ENCODE measurements around the gene CDH16. TPM values are rescaled to one million over a fixed set of nuclear protein-coding genes. Genes with fewer than 3 reads are reported as not detected.
"Not testable (repeated sequence)": the region's sequence is repeated elsewhere in the genome, so short reads cannot be mapped to it uniquely, and the experiment has no call there.

CDH16 gene
- total and polyA plus RNA-seq, 2 of the 13 experiments (the other 11 are each of a cell fraction or from before 2014, with no cell fraction given): 2.7 to 3.9 TPM

DNA sequence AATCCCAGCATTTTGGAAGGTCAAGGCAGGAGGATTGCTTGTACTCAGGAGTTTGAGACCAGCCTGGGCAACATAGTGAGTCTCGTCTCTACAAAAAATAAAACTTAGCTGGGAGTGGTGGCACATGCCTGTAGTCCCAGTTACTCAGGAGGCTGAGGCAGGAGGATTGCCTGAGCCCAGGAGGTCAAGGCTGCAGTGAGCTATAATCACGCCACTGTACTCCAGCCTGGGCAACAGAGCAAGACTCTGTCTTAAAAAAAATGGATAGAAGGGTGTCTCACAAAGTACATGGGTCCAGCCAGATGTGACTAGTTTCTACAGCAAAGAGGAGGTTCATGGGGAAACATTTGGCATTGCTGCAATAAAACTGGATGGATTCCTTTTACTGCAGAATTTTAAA lies 47.3 kb downstream of the CDH16 start:
- POLR2A ChIA-PET; H3K79me2 ChIP-seq (ENCODE audit: insufficient read depth, low read length); ATAC-seq; FAIRE-seq; H2AFZ ChIP-seq (ENCODE audit: low read length); H3K27me3 ChIP-seq (ENCODE audit: control insufficient read depth in 1 of 2, insufficient read depth in 2 of 2, low read length in 2 of 2); H3K4me3 ChIP-seq (replicated peaks in 1 of 3; ENCODE audit: insufficient read depth in 1 of 3, low read depth in 2 of 3, low read length in 3 of 3); H3K9ac ChIP-seq (ENCODE audit: insufficient read depth, low read depth, low read length); H4K20me1 ChIP-seq (ENCODE audit: insufficient read depth, low read length); DNase-seq (ENCODE audit: low spot score); H3K27ac ChIP-seq (ENCODE audit: extremely low read length, insufficient read depth, low read length); H3K36me3 ChIP-seq (replicated peaks in 1 of 2; ENCODE audit: control insufficient read depth in 1 of 2, insufficient read depth in 2 of 2, low read length in 2 of 2); H3K9me3 ChIP-seq (ENCODE audit: low read length); BruUV-seq (replicated peaks); CTCF ChIA-PET (ENCODE audit: low intra/inter-chr PET ratio, low total read pairs); H3K4me2 ChIP-seq (ENCODE audit: low read depth, low read length): not testable (repeated sequence)
- H3K4me1 ChIP-seq (ENCODE audit: insufficient read depth, low read length): peaks cover 30% of the 10 kb centered on the region
- TF ChIP-seq ZNF121 (CRISPR knock-in tag; IDR thresholded peaks at IDR 0.05): peak; percentile 82
- TF ChIP-seq, protein P1, sequence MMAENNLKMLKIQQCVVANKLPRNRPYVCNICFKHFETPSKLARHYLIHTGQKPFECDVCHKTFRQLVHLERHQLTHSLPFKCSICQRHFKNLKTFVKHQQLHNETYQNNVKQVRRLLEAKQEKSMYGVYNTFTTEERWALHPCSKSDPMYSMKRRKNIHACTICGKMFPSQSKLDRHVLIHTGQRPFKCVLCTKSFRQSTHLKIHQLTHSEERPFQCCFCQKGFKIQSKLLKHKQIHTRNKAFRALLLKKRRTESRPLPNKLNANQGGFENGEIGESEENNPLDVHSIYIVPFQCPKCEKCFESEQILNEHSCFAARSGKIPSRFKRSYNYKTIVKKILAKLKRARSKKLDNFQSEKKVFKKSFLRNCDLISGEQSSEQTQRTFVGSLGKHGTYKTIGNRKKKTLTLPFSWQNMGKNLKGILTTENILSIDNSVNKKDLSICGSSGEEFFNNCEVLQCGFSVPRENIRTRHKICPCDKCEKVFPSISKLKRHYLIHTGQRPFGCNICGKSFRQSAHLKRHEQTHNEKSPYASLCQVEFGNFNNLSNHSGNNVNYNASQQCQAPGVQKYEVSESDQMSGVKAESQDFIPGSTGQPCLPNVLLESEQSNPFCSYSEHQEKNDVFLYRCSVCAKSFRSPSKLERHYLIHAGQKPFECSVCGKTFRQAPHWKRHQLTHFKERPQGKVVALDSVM (CRISPR knock-in tag; IDR thresholded peaks at IDR 0.05): peak; percentile 75
- 29% methylated on average over 2 of the region's 2 CpGs for WGBS (ENCODE audit: low lambda C conversion rate)
- in situ Hi-C loops (cut with HindIII; ENCODE audit: extremely low pct_ligation_motif_present, low pct_unique_long_range_greater_than_20kb): loop anchor here (25.0 kb wide), 1 partner anchor 459 kb away; no protein-coding TSS in a partner anchor
- intact Hi-C loops (cut with micrococcal nuclease; ENCODE audit: unreplicated experiment): loop anchor here (5.0 kb wide), 1 partner anchor 209 kb away; no protein-coding TSS in a partner anchor

GRCh38 chr16:66869424-66869823 lies 49.3 kb downstream of the CDH16 start:
- in situ Hi-C loops (cut with HindIII; ENCODE audit: extremely low pct_ligation_motif_present, low pct_unique_long_range_greater_than_20kb): loop anchor here (5.0 to 25.0 kb wide), 2 partner anchors 262 to 457 kb away; no protein-coding TSS in a partner anchor

More at GRCh38 chr16:66869424-66869823, 49.3 kb downstream of the CDH16 start:
- CTCF ChIA-PET (ENCODE audit: low intra/inter-chr PET ratio, low total read pairs): no interaction called here
- FAIRE-seq (no peak), DNase-seq (ENCODE audit: low spot score) (no peak), ATAC-seq (no peak)
- H3K4me2 ChIP-seq (ENCODE audit: low read depth, low read length): no peak overlapping the region
- H3K4me3 ChIP-seq (replicated peaks in 1 of 3; ENCODE audit: insufficient read depth in 1 of 3, low read depth in 2 of 3, low read length in 3 of 3): no peak overlapping the region
- H3K27me3 ChIP-seq (ENCODE audit: control insufficient read depth in 1 of 2, insufficient read depth in 2 of 2, low read length in 2 of 2): peaks cover 0 to 8% of the 10 kb centered on the region in 2 experiments; a peak in 2 of 5 replicates
- WGBS (ENCODE audit: low lambda C conversion rate): 17% methylated on average over 1 of the region's 1 CpG
- BruUV-seq (replicated peaks): no TSS peak
- H3K4me1 ChIP-seq (ENCODE audit: insufficient read depth, low read length): peaks cover 17% of the 10 kb centered on the region
- no peak overlapping the region for H2AFZ ChIP-seq (ENCODE audit: low read length)
- H4K20me1 ChIP-seq (ENCODE audit: insufficient read depth, low read length): no peaks in the 10 kb centered on the region
- H3K9ac ChIP-seq (ENCODE audit: insufficient read depth, low read depth, low read length): no peak overlapping the region
- H3K36me3 ChIP-seq (replicated peaks in 1 of 2; ENCODE audit: control insufficient read depth in 1 of 2, insufficient read depth in 2 of 2, low read length in 2 of 2): no peaks in the 10 kb centered on the region
- H3K9me3 ChIP-seq (ENCODE audit: low read length): no peaks in the 10 kb centered on the region
- TF ChIP-seq ELF1 (CRISPR knock-in tag; IDR thresholded peaks at IDR 0.05): no peak
- peak; percentile 78 for TF ChIP-seq ZNF629 (CRISPR knock-in tag; conservative IDR thresholded peaks at IDR 0.05)
- no peak for TF ChIP-seq ZBTB40 (IDR thresholded peaks at IDR 0.05)
- TF ChIP-seq ZBTB40 (CRISPR knock-in tag; IDR thresholded peaks at IDR 0.05): no peak
- intact Hi-C loops (cut with micrococcal nuclease; ENCODE audit: unreplicated experiment): loop anchor here (2.0 kb wide), 1 partner anchor 39 kb away; the partner anchor contains the start of gene NAE1
- no peak overlapping the region for H3K27ac ChIP-seq (ENCODE audit: extremely low read length, insufficient read depth, low read length)
- POLR2A ChIA-PET: no interaction called here
- H3K79me2 ChIP-seq (ENCODE audit: insufficient read depth, low read length): no peaks in the 10 kb centered on the region

Data from HepG2 (cell line).